Aorta (tissue), 5 donors: ENCODE data around the gene PGD. TPM values are rescaled to one million over a fixed set of nuclear protein-coding genes. Genes with fewer than 3 reads are reported as not detected.

Experiments used
- ATAC-seq: fragments of 200-7000 bp; cut with Tn5 transposase; one replicate; pipeline ENCODE4 v1.9.1; 2022; ENCODE audit warnings: moderate library complexity; ENCODE audit not compliant: low FRiP score
- DNase-seq, 2 donors: peaks; one replicate each; pipeline ENCODE4 v3.0.0-alpha.2; 2020
- H3K27ac ChIP-seq, 2 donors: one replicate each; pipeline ENCODE4 v1.5.1; 2013; ENCODE audit warnings: low read length in 2 of 2, mild to moderate bottlenecking in 2 of 2, moderate library complexity in 2 of 2, control low read depth in 1 of 2, inconsistent platforms in 1 of 2, low read depth in 1 of 2
- H3K27me3 ChIP-seq, 2 donors: one replicate each; pipeline ENCODE4 v1.6.1; 2013; ENCODE audit warnings: control low read depth in 1 of 2, low read length in 1 of 2, mild to moderate bottlenecking in 1 of 2, moderate library complexity in 1 of 2; ENCODE audit not compliant: insufficient read depth in 2 of 2, control insufficient read depth in 1 of 2
- H3K36me3 ChIP-seq, 2 donors: one replicate each; pipeline ENCODE4 v1.6.1; 2013; ENCODE audit warnings: control low read depth in 1 of 2, low read length in 1 of 2, mild to moderate bottlenecking in 1 of 2; ENCODE audit not compliant: insufficient read depth in 2 of 2, control insufficient read depth in 1 of 2
- H3K4me1 ChIP-seq, 2 donors: one replicate each; pipeline ENCODE4 v1.6.1; 2013; ENCODE audit warnings: low read length in 2 of 2, control low read depth in 1 of 2, mild to moderate bottlenecking in 1 of 2, moderate library complexity in 1 of 2; ENCODE audit not compliant: insufficient read depth in 2 of 2, control insufficient read depth in 1 of 2
- H3K4me3 ChIP-seq, 2 donors: one replicate each; pipeline ENCODE4 v1.5.1; 2013; ENCODE audit warnings: low read length in 2 of 2, control low read depth in 1 of 2, mild to moderate bottlenecking in 1 of 2
- H3K9me3 ChIP-seq: one replicate; pipeline ENCODE4 v1.6.1; 2013; ENCODE audit warnings: mild to moderate bottlenecking, low read length; ENCODE audit not compliant: control insufficient read depth
- WGBS, 2 donors: extraction: QIAGEN DNeasy Blood & Tissue Kit; methylation state at CpG; one replicate each; pipeline ENCODE4 v1.1.7; 2013; 5-methylcytosine and 5-hydroxymethylcytosine counted together
- intact Hi-C, 2 donors: fragments of 100-400 bp; cut with DNase I; formaldehyde crosslinking; loops; one replicate each; pipeline versions ENCODE4 v1.14.2 to v1.15.0; 2022
- polyA plus RNA-seq, 2 donors: library from polyadenylated mRNA; stranded (reverse); fragments of 200-250 nt; gene quantifications; one replicate each; pipeline ENCODE4 v1.2.3, GENCODE V29; 2013
- total RNA-seq, 2 donors: library from RNA; stranded (reverse); fragmentation: NEBNext Ultra II Directional; extraction: Animal tissue kit (Norgen Biotek cat#: 25700); gene quantifications; one replicate each; pipeline ENCODE4 v1.2.1, GENCODE V29; 2021
- donor health status: healthy with polysubstance abuse.
- donor health status: Bipolar disorder and iron deficiency.
- donor health status: DM: no; HTN: no; CAD: no.
- donor health status: DM: no; HTN: no; CAD: no.
- donor health status: DM: yes; HTN: yes; CAD: no.

PGD gene
- total and polyA plus RNA-seq, 4 donors: 28.7 to 80.8 (median 46.7) TPM

- H3K9me3 ChIP-seq: no peaks in the 10 kb centered on the region
- 0 to 4% methylated on average over 3 of the region's 3 CpGs for WGBS, 2 donors
- H3K27ac ChIP-seq: peak overlapping the region in 1 of 2 donors; percentile 54
- no peaks in the 10 kb centered on the region for H3K27me3 ChIP-seq
- no peak overlapping the region for H3K4me3 ChIP-seq
- intact Hi-C loops: no loop called here
- DNase-seq (peak in 1 of 2 donors; percentile 60), ATAC-seq (peak; percentile 90)
- no peaks in the 10 kb centered on the region for H3K36me3 ChIP-seq
- peaks cover 0 to 1% of the 10 kb centered on the region in 2 donors for H3K4me1 ChIP-seq
Measured at GRCh38 chr1:10387677-10388386, 11.0 kb upstream of the PGD start.

- peaks cover 0 to 1% of the 10 kb centered on the region in 2 donors for H3K4me1 ChIP-seq
- no peaks in the 10 kb centered on the region for H3K36me3 ChIP-seq
- no peaks in the 10 kb centered on the region for H3K9me3 ChIP-seq
- 72 to 79% methylated on average over 3 of the region's 3 CpGs for WGBS, 2 donors
- H3K27me3 ChIP-seq: no peaks in the 10 kb centered on the region
- DNase-seq (no peak), ATAC-seq (no peak)
- no peak overlapping the region for H3K4me3 ChIP-seq
- intact Hi-C loops: no loop called here
- H3K27ac ChIP-seq: no peak overlapping the region
Measured at GRCh38 chr1:10388387-10388715, 10.5 kb upstream of the PGD start.

GRCh38 chr1:10389271-10389973 lies 9.4 kb upstream of the PGD start:
- Histone ChIP-seq H3K9me3 (no peaks in the 10 kb centered on the region), H3K4me3 (no peak overlapping the region), H3K36me3 (no peaks in the 10 kb centered on the region), H3K27me3 (no peaks in the 10 kb centered on the region), H3K27ac (no peak overlapping the region), H3K4me1 (peaks cover 0 to 1% of the 10 kb centered on the region in 2 donors)
- 93 to 94% methylated on average over 6 of the region's 6 CpGs for WGBS, 2 donors
- no peak for DNase-seq
- ATAC-seq: no peak
- intact Hi-C loops: no loop called here

DNA sequence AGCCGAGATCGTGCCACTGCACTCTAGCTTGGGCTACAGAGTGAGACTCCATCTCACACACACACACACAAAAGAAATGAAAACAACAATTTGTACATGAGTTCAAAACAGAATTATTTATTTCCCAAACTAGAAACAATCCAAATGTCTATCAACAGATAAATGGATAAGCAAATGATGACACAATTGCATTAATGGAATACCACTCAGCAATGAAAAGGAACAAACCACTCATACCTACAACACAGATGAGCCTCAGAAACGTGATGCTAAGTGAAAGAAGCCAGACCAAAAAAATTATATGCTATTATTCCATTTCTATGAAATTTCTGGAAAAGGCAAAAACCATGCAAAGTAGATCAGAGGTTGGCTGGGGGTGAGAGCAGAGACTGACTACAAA lies 2.0 kb upstream of the PGD start:
- 88 to 93% methylated on average over 3 of the region's 3 CpGs for WGBS, 2 donors
- Histone ChIP-seq H3K27ac (no peak overlapping the region), H3K27me3 (no peaks in the 10 kb centered on the region), H3K36me3 (no peaks in the 10 kb centered on the region), H3K4me3 (no peak overlapping the region), H3K9me3 (no peaks in the 10 kb centered on the region), H3K4me1 (no peaks in the 10 kb centered on the region)
- no peak for DNase-seq
- ATAC-seq: no peak
- intact Hi-C loops: no loop called here

- intact Hi-C loops: loop anchor here in 1 of 2 donors (1.0 kb wide), 2 partner anchors 21 to 32 kb away; partner anchors contain the start of gene CENPS
- Histone ChIP-seq H3K4me1 (no peaks in the 10 kb centered on the region), H3K9me3 (no peaks in the 10 kb centered on the region), H3K27ac (peak overlapping the region in 1 of 2 donors; percentile 9), H3K4me3 (peak overlapping the region; percentile 30 to 37), H3K36me3 (no peaks in the 10 kb centered on the region), H3K27me3 (no peaks in the 10 kb centered on the region)
- DNase-seq (no peak), ATAC-seq (peak; percentile 79)
- 1% methylated on average over 34 of the region's 34 CpGs for whole genome bisulfite sequencing, 2 donors
Measured at GRCh38 chr1:10398278-10398733, 558 bp upstream of the PGD start.

DNA sequence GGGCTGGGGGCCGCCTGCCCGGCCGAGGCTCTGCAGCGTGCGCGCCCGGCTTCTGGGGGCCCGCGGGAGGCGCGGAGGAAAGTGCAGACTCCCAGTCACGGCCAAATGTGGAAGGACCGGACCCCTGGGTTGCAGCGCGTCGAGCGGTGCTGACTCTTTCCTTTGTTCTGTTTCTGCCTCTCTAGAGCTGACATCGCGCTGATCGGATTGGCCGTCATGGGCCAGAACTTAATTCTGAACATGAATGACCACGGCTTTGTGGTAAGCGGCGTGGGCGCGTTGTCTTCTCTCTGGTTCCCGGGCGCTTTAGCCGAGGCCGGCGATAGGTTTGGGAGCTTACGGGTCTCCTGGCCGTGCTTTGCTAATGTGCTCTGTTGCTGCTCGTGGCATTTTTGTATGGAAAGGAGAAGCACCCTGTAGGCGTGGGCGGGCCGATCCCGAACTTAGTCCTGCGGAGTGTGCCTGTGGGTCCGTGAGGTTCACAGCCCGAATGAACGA lies 629 bp downstream of the PGD start:
- ATAC-seq (no peak), DNase-seq (peak; percentile 61 to 82)
- 0% methylated on average over 40 to 42 of the region's 42 CpGs for WGBS, 2 donors

DNA sequence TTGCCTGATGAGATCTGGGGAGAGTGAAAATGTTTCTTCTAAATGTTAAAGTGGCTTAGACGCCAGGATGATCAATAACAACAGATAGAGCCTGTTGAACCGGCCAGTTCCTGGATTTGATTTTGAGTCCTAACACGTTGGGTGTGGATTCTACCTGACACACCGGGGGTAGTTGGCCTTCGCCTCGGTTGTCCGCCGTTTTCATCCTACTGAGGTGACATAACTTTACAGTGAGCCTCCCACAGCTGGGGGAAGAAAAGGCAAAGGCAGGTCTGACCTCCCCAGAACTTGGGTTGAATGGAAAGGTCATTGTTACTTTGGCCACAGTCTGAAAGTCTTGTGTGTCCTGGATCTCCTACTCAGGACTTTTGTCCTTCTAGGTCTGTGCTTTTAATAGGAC lies 1.1 kb downstream of the PGD start:
- H3K9me3 ChIP-seq: no peaks in the 10 kb centered on the region
- 54 to 57% methylated on average over 8 of the region's 8 CpGs for WGBS, 2 donors
- H3K27me3 ChIP-seq: no peaks in the 10 kb centered on the region
- H3K36me3 ChIP-seq: peaks cover 0 to 2% of the 10 kb centered on the region in 2 donors
- DNase-seq (no peak), ATAC-seq (no peak)
- H3K27ac ChIP-seq: no peak overlapping the region
- intact Hi-C loops: no loop called here
- H3K4me1 ChIP-seq: no peaks in the 10 kb centered on the region
- peak overlapping the region; percentile 84 to 85 for H3K4me3 ChIP-seq

More for the DNA sequence above, 629 bp downstream of the PGD start:
- Histone ChIP-seq H3K27ac (no peak overlapping the region), H3K4me1 (no peaks in the 10 kb centered on the region), H3K27me3 (no peaks in the 10 kb centered on the region), H3K4me3 (peak overlapping the region; percentile 84 to 85), H3K9me3 (no peaks in the 10 kb centered on the region), H3K36me3 (peaks cover 0 to under 1% of the 10 kb centered on the region in 2 donors)
- intact Hi-C loops: no loop called here

- Histone ChIP-seq H3K9me3 (no peaks in the 10 kb centered on the region), H3K4me3 (no peak overlapping the region), H3K27ac (no peak overlapping the region), H3K36me3 (peaks cover 0 to 2% of the 10 kb centered on the region in 2 donors), H3K4me1 (no peaks in the 10 kb centered on the region), H3K27me3 (no peaks in the 10 kb centered on the region)
- intact Hi-C loops: no loop called here
- WGBS, 2 donors: 68 to 69% methylated on average over 1 of the region's 1 CpG
- ATAC-seq: no peak
- no peak for DNase-seq
Measured at GRCh38 chr1:10401281-10401680, 2.4 kb downstream of the PGD start.
